MM.1S (cell line): ENCODE data around the gene TRIM63.

Experiments used
- DNase-seq: peaks from one replicate; pipeline ENCODE4 v3.0.0-alpha.2; 2015
- H2AFZ ChIP-seq: fragments of 300-600 bp; sonication (generic); 2 replicates; pipeline ENCODE4 v1.6.0; 2016; ENCODE audit warnings: antibody characterized with exemption, low read length
- H3F3A ChIP-seq: fragments of 300-600 bp; sonication (generic); 2 replicates; pipeline ENCODE4 v1.6.1; 2016; ENCODE audit warnings: mild to moderate bottlenecking, antibody characterized with exemption, low read length, moderate library complexity, mixed read lengths; ENCODE audit not compliant: insufficient read depth
- H3K27ac ChIP-seq: fragments of 300-600 bp; sonication (generic); 2 replicates; pipeline ENCODE4 v1.5.1; 2016; ENCODE audit warnings: mild to moderate bottlenecking, low read length
- H3K27me3 ChIP-seq: fragments of 300-600 bp; sonication (generic); replicated peaks from 2 replicates; pipeline ENCODE4 v1.6.0; 2016; ENCODE audit warnings: low read length; ENCODE audit not compliant: insufficient read depth
- H3K36me3 ChIP-seq: fragments of 300-600 bp; sonication (generic); replicated peaks from 2 replicates; pipeline ENCODE4 v1.6.1; 2016; ENCODE audit warnings: mild to moderate bottlenecking, low read length, mixed read lengths; ENCODE audit not compliant: insufficient read depth
- H3K4me1 ChIP-seq: fragments of 300-600 bp; sonication (generic); 2 replicates; pipeline ENCODE4 v1.6.1; 2016; ENCODE audit warnings: low read length, mixed read lengths
- H3K4me2 ChIP-seq: fragments of 300-600 bp; sonication (generic); 2 replicates; pipeline ENCODE4 v1.6.0; 2016; ENCODE audit warnings: low read depth, low read length
- H3K4me3 ChIP-seq: fragments of 300-600 bp; sonication (generic); 2 replicates; pipeline ENCODE4 v1.5.1; 2016; ENCODE audit warnings: low read length, mixed read lengths
- H3K79me2 ChIP-seq: fragments of 300-600 bp; sonication (generic); 2 replicates; pipeline ENCODE4 v1.6.1; 2016; ENCODE audit warnings: mixed run types, low read length, mixed read lengths
- H3K9ac ChIP-seq: fragments of 300-600 bp; sonication (generic); 2 replicates; pipeline ENCODE4 v1.6.1; 2016; ENCODE audit warnings: low read length, mixed read lengths
- H3K9me2 ChIP-seq: fragments of 300-600 bp; sonication (generic); replicated peaks from 2 replicates; pipeline ENCODE4 v1.6.1; 2016; ENCODE audit warnings: mild to moderate bottlenecking, low read length, mixed read lengths; ENCODE audit not compliant: insufficient read depth
- H3K9me3 ChIP-seq: fragments of 300-600 bp; sonication (generic); replicated peaks from 2 replicates; pipeline ENCODE4 v1.6.1; 2016; ENCODE audit warnings: mild to moderate bottlenecking, low read length, mixed read lengths; ENCODE audit not compliant: insufficient read depth
- H4K20me1 ChIP-seq: fragments of 300-600 bp; sonication (generic); 2 replicates; pipeline ENCODE4 v1.6.1; 2016; ENCODE audit warnings: mild to moderate bottlenecking, low read length, moderate library complexity, mixed read lengths; ENCODE audit not compliant: insufficient read depth
- EZH2 ChIP-seq: fragments of 300-600 bp; sonication (generic); optimal IDR thresholded peaks from 2 replicates; pipeline ENCODE3; 2017; ENCODE audit warnings: low read depth, mild to moderate bottlenecking, antibody characterized with exemption, low read length, mixed read lengths
- EZH2phosphoT487 ChIP-seq: fragments of 300-600 bp; sonication (generic); IDR thresholded peaks from 2 replicates; pipeline ENCODE4 v1.6.1; 2018; ENCODE audit warnings: antibody characterized with exemption, low read length
- TF ChIP-seq, protein P1 (sequence below): fragments of 300-600 bp; sonication (generic); IDR thresholded peaks from 2 replicates; pipeline ENCODE4 v1.5.1; 2016; ENCODE audit warnings: antibody characterized with exemption, low read length, mixed read lengths

Gene TRIM63

GRCh38 chr1:26035203-26035958 is 32.0 kb downstream of the TRIM63 start:
- Histone ChIP-seq H4K20me1 (no peaks in the 10 kb centered on the region), H3K9ac (peak overlapping the region; percentile 57; the same call in 1 of the 2 replicates), H3K36me3 (no peaks in the 10 kb centered on the region), H3K27ac (no peak overlapping the region), H3K4me2 (peak overlapping the region; percentile 100), H2AFZ (peak overlapping the region; percentile 100), H3K79me2 (no peaks in the 10 kb centered on the region), H3K9me2 (no peaks in the 10 kb centered on the region), H3K9me3 (no peaks in the 10 kb centered on the region), H3K4me3 (peak overlapping the region; percentile 91), H3F3A (no peaks in the 10 kb centered on the region), H3K27me3 (peaks cover 51% of the 10 kb centered on the region), H3K4me1 (0 out of 2 replicates have a peak, but pooled peaks cover 3% of the 10 kb centered on the region)
- DNase-seq = peak; percentile 94
- TF ChIP-seq EZH2phosphoT487 (no peak), EZH2 (no peak)
- TF ChIP-seq, protein P1, sequence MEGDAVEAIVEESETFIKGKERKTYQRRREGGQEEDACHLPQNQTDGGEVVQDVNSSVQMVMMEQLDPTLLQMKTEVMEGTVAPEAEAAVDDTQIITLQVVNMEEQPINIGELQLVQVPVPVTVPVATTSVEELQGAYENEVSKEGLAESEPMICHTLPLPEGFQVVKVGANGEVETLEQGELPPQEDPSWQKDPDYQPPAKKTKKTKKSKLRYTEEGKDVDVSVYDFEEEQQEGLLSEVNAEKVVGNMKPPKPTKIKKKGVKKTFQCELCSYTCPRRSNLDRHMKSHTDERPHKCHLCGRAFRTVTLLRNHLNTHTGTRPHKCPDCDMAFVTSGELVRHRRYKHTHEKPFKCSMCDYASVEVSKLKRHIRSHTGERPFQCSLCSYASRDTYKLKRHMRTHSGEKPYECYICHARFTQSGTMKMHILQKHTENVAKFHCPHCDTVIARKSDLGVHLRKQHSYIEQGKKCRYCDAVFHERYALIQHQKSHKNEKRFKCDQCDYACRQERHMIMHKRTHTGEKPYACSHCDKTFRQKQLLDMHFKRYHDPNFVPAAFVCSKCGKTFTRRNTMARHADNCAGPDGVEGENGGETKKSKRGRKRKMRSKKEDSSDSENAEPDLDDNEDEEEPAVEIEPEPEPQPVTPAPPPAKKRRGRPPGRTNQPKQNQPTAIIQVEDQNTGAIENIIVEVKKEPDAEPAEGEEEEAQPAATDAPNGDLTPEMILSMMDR = no peak

DNA sequence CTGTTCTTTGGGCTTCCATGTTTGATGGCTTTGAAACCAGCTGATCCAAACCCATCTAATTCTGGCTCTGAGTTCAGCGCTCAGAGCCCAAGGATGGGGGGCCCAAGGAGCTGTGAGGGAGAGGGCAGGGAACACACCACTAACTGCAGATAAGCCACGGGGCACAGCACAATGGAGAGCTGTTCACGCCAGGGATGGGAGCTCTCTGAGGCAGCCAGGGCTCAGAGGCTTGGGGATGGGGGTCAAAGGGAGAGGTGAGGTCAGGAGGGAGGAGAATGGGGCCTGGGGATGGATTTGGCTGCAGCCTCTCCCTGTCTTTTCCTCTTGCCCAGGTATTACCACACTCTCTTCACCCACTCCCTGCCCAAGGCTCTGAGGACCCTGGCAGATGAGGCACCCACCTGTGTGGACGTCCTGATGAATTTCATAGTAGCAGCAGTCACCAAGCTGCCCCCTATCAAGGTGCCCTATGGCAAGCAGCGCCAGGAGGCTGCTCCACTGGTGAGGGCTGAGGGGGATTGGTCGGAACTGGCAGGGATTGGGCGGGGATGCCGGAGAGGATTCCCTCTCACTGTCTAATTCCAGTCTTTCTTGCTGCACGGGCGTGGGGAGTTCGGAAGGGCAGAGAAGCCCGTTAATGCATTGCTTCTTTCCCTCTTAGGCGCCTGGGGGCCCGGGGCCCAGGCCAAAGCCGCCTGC is 32.8 kb downstream of the TRIM63 start:
- no peak for TF ChIP-seq EZH2
- TF ChIP-seq EZH2phosphoT487 = no peak
- TF ChIP-seq, protein P1 = no peak
- H3K9ac ChIP-seq = peak overlapping the region; percentile 23; the same call in 1 of the 2 replicates
- H3K27ac ChIP-seq = no peak overlapping the region

GRCh38 chr1:26032656-26033357 is 34.6 kb downstream of the TRIM63 start:
- H3K4me2 ChIP-seq = no peak overlapping the region
- H3K4me3 ChIP-seq = no peak overlapping the region
- DNase-seq = no peak
- no peaks in the 10 kb centered on the region for H3K36me3 ChIP-seq
- no peak overlapping the region for H2AFZ ChIP-seq
- no peaks in the 10 kb centered on the region for H3K9me2 ChIP-seq
- H3K27me3 ChIP-seq = peaks cover 51% of the 10 kb centered on the region
- H3K27ac ChIP-seq = no peak overlapping the region
- H3K4me1 ChIP-seq = 0 out of 2 replicates have a peak, but pooled peaks cover 3% of the 10 kb centered on the region
- no peaks in the 10 kb centered on the region for H3K9me3 ChIP-seq
- H3F3A ChIP-seq = no peaks in the 10 kb centered on the region
- H3K9ac ChIP-seq = no peak overlapping the region
- no peak for TF ChIP-seq EZH2phosphoT487
- TF ChIP-seq EZH2 = no peak
- TF ChIP-seq, protein P1 = no peak
- no peaks in the 10 kb centered on the region for H3K79me2 ChIP-seq
- no peaks in the 10 kb centered on the region for H4K20me1 ChIP-seq

More for the DNA sequence above, 32.8 kb downstream of the TRIM63 start:
- Histone ChIP-seq H3K4me1 (0 out of 2 replicates have a peak, but pooled peaks cover 3% of the 10 kb centered on the region), H3F3A (no peaks in the 10 kb centered on the region), H2AFZ (peak overlapping the region; percentile 100), H3K36me3 (no peaks in the 10 kb centered on the region), H4K20me1 (no peaks in the 10 kb centered on the region), H3K4me3 (peak overlapping the region; percentile 91), H3K9me2 (no peaks in the 10 kb centered on the region), H3K27me3 (peaks cover 52% of the 10 kb centered on the region), H3K79me2 (no peaks in the 10 kb centered on the region), H3K9me3 (no peaks in the 10 kb centered on the region), H3K4me2 (peak overlapping the region; percentile 100)
- no peak for DNase-seq
